GM23338 (cell line): ENCODE measurements around the gene NKAIN2. TPM values are rescaled to one million over a fixed set of nuclear protein-coding genes. Genes with fewer than 3 reads are reported as not detected.

Experiments used
- ATAC-seq: fragments of 200-7000 bp; cut with Tn5 transposase; 3 replicates; pipeline ENCODE4 v1.9.1; 2020
- DNase-seq: peaks from one replicate; pipeline ENCODE4 v3.0.0-alpha.2; 2015; ENCODE audit warnings: low spot score
- H2AFZ ChIP-seq: fragments of 200-600 bp; sonication (generic); 2 replicates; pipeline ENCODE4 v1.8.0; 2016; ENCODE audit warnings: antibody characterized with exemption, mild to moderate bottlenecking, moderate library complexity
- H3F3A ChIP-seq: fragments of 200-600 bp; sonication (generic); replicated peaks from 2 replicates; pipeline ENCODE4 v1.8.0; 2017; ENCODE audit warnings: antibody characterized with exemption, mixed run types, low read depth
- H3K27ac ChIP-seq: fragments of 200-600 bp; sonication (generic); 2 replicates; pipeline ENCODE4 v1.6.1; 2016; ENCODE audit warnings: low read depth
- H3K27me3 ChIP-seq: fragments of 200-600 bp; sonication (generic); 2 replicates; pipeline ENCODE4 v1.8.0; 2016; ENCODE audit warnings: mild to moderate bottlenecking, mixed run types, moderate library complexity; ENCODE audit not compliant: insufficient read depth
- H3K36me3 ChIP-seq: fragments of 200-600 bp; sonication (generic); 2 replicates; pipeline ENCODE4 v1.8.0; 2016; ENCODE audit warnings: mild to moderate bottlenecking; ENCODE audit not compliant: insufficient read depth
- H3K4me1 ChIP-seq: fragments of 200-600 bp; sonication (generic); 2 replicates; pipeline ENCODE4 v1.8.0; 2016; ENCODE audit warnings: mild to moderate bottlenecking, moderate library complexity; ENCODE audit not compliant: insufficient read depth
- H3K4me2 ChIP-seq: fragments of 200-600 bp; sonication (generic); 2 replicates; pipeline ENCODE4 v1.7.1; 2017; ENCODE audit warnings: mixed run types
- H3K4me3 ChIP-seq: fragments of 200-600 bp; sonication (generic); 2 replicates; pipeline ENCODE4 v1.6.1; 2016; ENCODE audit warnings: mixed run types
- H3K79me2 ChIP-seq: fragments of 200-600 bp; sonication (generic); replicated peaks from 2 replicates; pipeline ENCODE4 v1.8.0; 2017; ENCODE audit warnings: mild to moderate bottlenecking; ENCODE audit not compliant: insufficient read depth
- H3K9me2 ChIP-seq: fragments of 200-600 bp; sonication (generic); 2 replicates; pipeline ENCODE4 v1.8.0; 2017; ENCODE audit not compliant: insufficient read depth
- H4K20me1 ChIP-seq: fragments of 200-600 bp; sonication (generic); replicated peaks from 2 replicates; pipeline ENCODE4 v1.8.0; 2017; ENCODE audit warnings: mild to moderate bottlenecking; ENCODE audit not compliant: insufficient read depth
- H3K27ac Mint-ChIP-seq: 2 replicates; pipeline ENCODE4 v1.8.0; 2020; ENCODE audit warnings: inconsistent platforms, mild to moderate bottlenecking, moderate library complexity, mixed read lengths
- H3K27me3 Mint-ChIP-seq: 3 replicates; pipeline ENCODE4 v1.8.0; 2022; ENCODE audit warnings: low read depth, mild to moderate bottlenecking, moderate library complexity, mixed read lengths, inconsistent platforms; ENCODE audit not compliant: insufficient read depth, poor library complexity
- H3K36me3 Mint-ChIP-seq: 3 replicates; pipeline ENCODE4 v1.8.0; 2021; ENCODE audit warnings: low read depth, mild to moderate bottlenecking, inconsistent platforms, moderate library complexity, mixed read lengths
- H3K4me1 Mint-ChIP-seq: 3 replicates; pipeline ENCODE4 v1.8.0; 2020; ENCODE audit warnings: mild to moderate bottlenecking, inconsistent platforms, mixed read lengths
- H3K4me3 Mint-ChIP-seq: 3 replicates; pipeline ENCODE4 v1.8.0; 2021; ENCODE audit warnings: moderate library complexity, mild to moderate bottlenecking, inconsistent platforms, mixed read lengths
- H3K9me3 Mint-ChIP-seq: 3 replicates; pipeline ENCODE4 v1.8.0; 2020; ENCODE audit warnings: moderate library complexity, mild to moderate bottlenecking, inconsistent platforms, mixed read lengths
- CREB1 ChIP-seq: fragments of 250-450 bp; sonication (Bioruptor Pico); IDR thresholded peaks from 2 replicates; pipeline ENCODE4 v1.5.0; 2020; ENCODE audit warnings: low read depth, mild to moderate bottlenecking, moderate library complexity
- EZH2phosphoT487 ChIP-seq: fragments of 200-600 bp; sonication (generic); IDR thresholded peaks from one replicate; pipeline ENCODE4 v1.8.1; 2018; ENCODE audit warnings: antibody characterized with exemption; ENCODE audit not compliant: unreplicated experiment
- JUNB ChIP-seq: IDR thresholded peaks from one replicate; pipeline ENCODE4 v1.6.1; 2016; ENCODE audit warnings: antibody characterized with exemption; ENCODE audit not compliant: unreplicated experiment
- STAT1 ChIP-seq: IDR thresholded peaks from one replicate; pipeline ENCODE4 v1.6.1; 2016; ENCODE audit warnings: antibody characterized with exemption; ENCODE audit not compliant: unreplicated experiment
- ZNF331 ChIP-seq: fragments of 250-450 bp; sonication (Bioruptor Pico); IDR thresholded peaks from 2 replicates; pipeline ENCODE4 v1.5.0; 2020; ENCODE audit warnings: low read depth, mild to moderate bottlenecking, moderate library complexity
- ZNF462 ChIP-seq: fragments of 250-450 bp; sonication (Bioruptor Pico); IDR thresholded peaks from 2 replicates; pipeline ENCODE4 v1.5.0; 2020; ENCODE audit warnings: mild to moderate bottlenecking, moderate library complexity
- polyA plus RNA-seq: library from polyadenylated mRNA; unstranded; fragments of >200 nt; fragmentation: Nextera tagmentation; extraction: Ambion mirVana; gene quantifications from 2 replicates; pipeline ENCODE4 v1.2.1, GENCODE V29; 2016
- total RNA-seq: library from RNA; depleted of rRNA; stranded (reverse); fragments of >200 nt; shearing (Covaris generic); gene quantifications from 2 replicates; pipeline ENCODE4 v1.2.3, GENCODE V29; 2014

The NKAIN2 gene
- total and polyA plus RNA-seq, 2 experiments from 2014 or later = 0.39 to 1.1 TPM

GRCh38 chr6:124792386-124792785, 988.7 kb downstream of the NKAIN2 start (continued):
- TF ChIP-seq ZNF462 (CRISPR knock-in tag) (no peak), JUNB (no peak), STAT1 (no peak)

GRCh38 chr6:124793398-124793797, 989.7 kb downstream of the NKAIN2 start:
- Histone ChIP-seq H3K4me1 (no peaks in the 10 kb centered on the region), H3K4me2 (no peak overlapping the region), H3K36me3 (no peaks in the 10 kb centered on the region), H3K9me2 (no peaks in the 10 kb centered on the region), H3K4me3 (no peak overlapping the region), H3F3A (no peaks in the 10 kb centered on the region), H4K20me1 (no peaks in the 10 kb centered on the region), H2AFZ (no peak overlapping the region), H3K27ac (no peak overlapping the region), H3K79me2 (no peaks in the 10 kb centered on the region), H3K27me3 (no peaks in the 10 kb centered on the region)
- DNase-seq = no peak
- H3K36me3 Mint-ChIP-seq = no peaks in the 10 kb centered on the region
- TF ChIP-seq CREB1 (no peak), JUNB (no peak), ZNF462 (CRISPR knock-in tag) (no peak), EZH2phosphoT487 (no peak), ZNF331 (CRISPR knock-in tag) (no peak), STAT1 (no peak)
- no peaks in the 10 kb centered on the region for H3K4me1 Mint-ChIP-seq
- no peak for ATAC-seq
- H3K27ac Mint-ChIP-seq = no peak overlapping the region
- no peaks in the 10 kb centered on the region for H3K9me3 Mint-ChIP-seq
- no peak overlapping the region for H3K4me3 Mint-ChIP-seq
- H3K27me3 Mint-ChIP-seq = no peaks in the 10 kb centered on the region
